ENCODE results near the gene MGAT1.
"Not testable (repeated sequence)": the region's sequence is repeated elsewhere in the genome, so short reads cannot be mapped to it uniquely, and the experiment has no call there.

Gene MGAT1

GRCh38 chr5:180785121-180785781 is 17.4 kb downstream of the MGAT1 start:
- DNase-seq (ENCODE audit: low read depth) = peak; percentile 79

- DNase-seq (ENCODE audit: low read depth) = peak; percentile 88
Observed at GRCh38 chr5:180784497-180785097, 18.0 kb downstream of the MGAT1 start.

DNA sequence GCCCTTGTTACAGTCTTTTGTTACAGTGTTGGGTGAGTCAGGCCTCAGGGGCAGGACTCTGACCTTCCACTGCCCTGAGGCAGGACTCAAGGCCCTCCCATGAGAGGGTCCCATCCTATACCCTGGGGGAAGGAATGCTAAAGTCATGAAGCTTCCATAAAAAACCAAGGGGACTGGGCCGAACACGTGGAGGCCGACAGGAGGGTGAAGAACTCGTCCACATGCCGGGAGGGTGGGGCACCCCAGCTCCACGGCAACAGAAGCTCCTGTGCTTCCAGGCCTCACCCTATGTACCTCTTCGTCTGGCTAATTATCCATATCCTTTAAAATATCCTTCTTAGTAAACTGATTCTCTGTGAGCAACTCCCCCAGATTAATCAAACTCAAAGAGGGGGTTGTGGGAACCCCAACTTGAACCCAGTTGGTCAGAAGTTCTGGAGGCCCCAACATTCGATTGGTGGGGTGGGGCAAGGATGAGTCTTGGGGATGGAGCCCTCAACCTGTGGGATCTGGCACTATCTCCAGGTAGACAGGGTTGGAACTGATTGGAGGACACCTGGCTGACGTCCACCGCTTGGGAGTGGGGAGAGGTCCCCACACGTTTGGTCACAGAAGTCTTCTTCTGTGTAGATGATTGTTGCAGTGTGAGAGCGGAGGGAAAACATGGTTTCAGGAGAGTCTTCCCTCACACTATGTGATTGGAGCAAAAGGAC is 19.1 kb downstream of the MGAT1 start:
- peak; percentile 35 for DNase-seq (ENCODE audit: low read depth)

- no peak for DNase-seq (ENCODE audit: low read depth)
Observed at GRCh38 chr5:180782748-180783147, 19.9 kb downstream of the MGAT1 start.

GRCh38 chr5:180781900-180782326 is 20.7 kb downstream of the MGAT1 start:
- not testable (repeated sequence) for DNase-seq (ENCODE audit: low read depth)

- DNase-seq (ENCODE audit: low read depth) = no peak
Observed at GRCh38 chr5:180779985-180780610, 22.5 kb downstream of the MGAT1 start.

- DNase-seq (ENCODE audit: low read depth) = no peak
Observed at GRCh38 chr5:180777475-180777874, 25.1 kb downstream of the MGAT1 start.

GRCh38 chr5:180776376-180776775 is 26.2 kb downstream of the MGAT1 start:
- no peak for DNase-seq (ENCODE audit: low read depth)

- no peak for DNase-seq (ENCODE audit: low read depth)
Observed at GRCh38 chr5:180775624-180776023, 27.0 kb downstream of the MGAT1 start.

- no peak for DNase-seq (ENCODE audit: low read depth)
Observed at GRCh38 chr5:180771839-180772238, 30.8 kb downstream of the MGAT1 start.

- DNase-seq (ENCODE audit: low read depth) = no peak
Observed at GRCh38 chr5:180769821-180770220, 32.8 kb downstream of the MGAT1 start.

GRCh38 chr5:180755601-180756000 is 47.0 kb downstream of the MGAT1 start:
- no peak for DNase-seq (ENCODE audit: low read depth)

GRCh38 chr5:180744253-180744652 is 58.4 kb downstream of the MGAT1 start:
- DNase-seq (ENCODE audit: low read depth) = no peak

DNA sequence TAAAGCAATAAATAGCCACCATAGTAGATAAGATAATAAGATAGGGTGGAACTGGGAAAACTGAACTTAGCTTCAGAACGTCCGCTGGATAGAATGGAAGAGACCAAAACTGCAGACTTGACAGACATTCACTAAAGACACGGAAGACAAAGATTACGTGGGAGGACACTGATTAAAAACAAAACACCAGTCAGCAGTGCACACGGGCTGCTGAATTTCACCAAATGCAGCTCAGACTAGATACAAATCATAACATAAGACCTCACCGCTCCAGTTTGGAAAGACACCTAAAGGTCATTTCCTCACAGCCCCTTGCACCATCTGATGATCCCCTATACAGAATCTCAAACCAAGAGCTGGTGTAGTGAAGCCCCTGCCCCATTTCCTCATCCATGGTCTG is 59.9 kb downstream of the MGAT1 start:
- no peak for DNase-seq (ENCODE audit: low read depth)

DNA sequence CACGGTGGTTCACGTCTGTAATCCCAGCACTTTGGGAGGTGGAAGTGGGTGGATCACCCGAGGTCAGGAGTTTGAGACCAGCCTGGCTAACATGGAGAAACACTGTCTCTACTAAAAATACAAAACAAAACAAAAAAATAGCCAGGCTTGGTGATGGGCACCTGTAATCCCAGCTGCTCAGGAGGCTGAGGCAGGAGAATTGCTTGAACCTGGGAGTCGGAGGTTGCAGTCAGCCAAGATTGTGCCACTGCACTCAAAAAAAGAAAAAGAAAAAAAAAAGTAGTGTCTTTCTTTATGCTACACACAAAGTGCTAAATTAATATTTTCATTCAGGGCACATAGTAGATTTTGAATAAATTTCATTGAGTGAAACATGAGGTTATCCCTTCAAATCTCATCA is 61.7 kb downstream of the MGAT1 start:
- not testable (repeated sequence) for DNase-seq (ENCODE audit: low read depth)

GRCh38 chr5:180739958-180740357 is 62.6 kb downstream of the MGAT1 start, which contains the start of gene OR2Y1:
Gene OR2Y1, minus strand, starts transcription at chr5:180740058. Its CDS starts 0 bp downstream, at chr5:180740058.
- DNase-seq (ENCODE audit: low read depth) = no peak

GRCh38 chr5:180739271-180739670 is 63.3 kb downstream of the MGAT1 start:
- DNase-seq (ENCODE audit: low read depth) = peak; percentile 3

DNA sequence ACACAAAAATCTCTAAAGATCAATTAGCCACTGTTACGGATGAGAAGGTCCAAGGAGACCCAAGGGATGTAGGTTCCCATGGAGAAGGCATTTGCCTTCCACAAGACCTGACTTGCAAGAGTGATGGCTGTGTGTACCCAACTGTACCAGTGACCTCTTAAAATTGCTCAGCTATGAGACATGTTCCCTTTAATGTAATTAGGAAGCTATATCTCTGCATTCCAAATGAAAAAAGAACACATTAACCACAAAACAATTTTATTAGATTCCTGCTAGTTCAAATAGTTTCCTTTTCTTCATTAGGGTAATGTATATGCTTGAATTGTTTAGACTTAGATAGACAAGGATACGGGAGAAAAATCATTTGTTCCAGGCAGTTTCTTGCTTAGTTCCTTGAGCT is 66.1 kb downstream of the MGAT1 start:
- no peak for DNase-seq (ENCODE audit: low read depth)

Data from ELR (cell line).